Femur (tissue), 1 donor: ENCODE measurements around the gene TAOK1.

ENCODE experiments used
- DNase-seq: peaks from one replicate; pipeline ENCODE4 v3.0.0-alpha.2; 2017

The TAOK1 gene

GRCh38 chr17:29584452-29585079 is 194.4 kb downstream of the TAOK1 start:
- DNase-seq: peak; percentile 25

- peak; percentile 55 for DNase-seq
Measured at GRCh38 chr17:29585080-29585751, 195.1 kb downstream of the TAOK1 start.

- peak; percentile 16 for DNase-seq
Measured at GRCh38 chr17:29586676-29587469, 196.7 kb downstream of the TAOK1 start.

- no peak for DNase-seq
Measured at GRCh38 chr17:29587591-29587990, 197.4 kb downstream of the TAOK1 start.

GRCh38 chr17:29588017-29588561 is 197.9 kb downstream of the TAOK1 start:
- peak; percentile 30 for DNase-seq

GRCh38 chr17:29588562-29589411 is 198.6 kb downstream of the TAOK1 start:
- DNase-seq: peak; percentile 48

- DNase-seq: peak; percentile 89
Measured at GRCh38 chr17:29589524-29590410, 199.6 kb downstream of the TAOK1 start, which contains the start of gene GIT1. Gene GIT1, minus strand, starts transcription at chr17:29589648. Its CDS starts 270 bp downstream, at chr17:29589378.

GRCh38 chr17:29590411-29591145 is 200.4 kb downstream of the TAOK1 start:
- DNase-seq: peak; percentile 78

- no peak for DNase-seq
Measured at GRCh38 chr17:29591146-29591736, 201.1 kb downstream of the TAOK1 start.

- DNase-seq: peak; percentile 95
Measured at GRCh38 chr17:29591737-29592608, 201.8 kb downstream of the TAOK1 start.

- peak; percentile 73 for DNase-seq
Measured at GRCh38 chr17:29592850-29593551, 202.8 kb downstream of the TAOK1 start, which contains the start of gene ANKRD13B. Gene ANKRD13B, plus strand, starts transcription at chr17:29593132. Its CDS starts 490 bp downstream, at chr17:29593622.

- DNase-seq: peak; percentile 23
Measured at GRCh38 chr17:29593591-29594518, 203.7 kb downstream of the TAOK1 start.

GRCh38 chr17:29594519-29595090 is 204.4 kb downstream of the TAOK1 start:
- no peak for DNase-seq

- no peak for DNase-seq
Measured at GRCh38 chr17:29595107-29595942, 205.2 kb downstream of the TAOK1 start.

- peak; percentile 25 for DNase-seq
Measured at GRCh38 chr17:29595943-29596774, 206.0 kb downstream of the TAOK1 start.
